ENCODE measurements around the gene CDYL.

CDYL gene

GRCh38 chr6:4903751-4904370 is 127.7 kb downstream of the CDYL start:
- DNase-seq (ENCODE audit: low read depth): no peak
- no peak overlapping the region for H3K4me3 ChIP-seq (ENCODE audit: low read depth, low read length)
- in situ Hi-C loops (cut with HindIII; ENCODE audit: low sequenced_read_pairs): no loop called here
- no peak for TF ChIP-seq CTCF (IDR thresholded peaks at IDR 0.05; ENCODE audit: low read depth, low read length, missing control alignments)

GRCh38 chr6:4904461-4905025 is 128.3 kb downstream of the CDYL start:
- in situ Hi-C loops (cut with HindIII; ENCODE audit: low sequenced_read_pairs): no loop called here
- TF ChIP-seq CTCF (IDR thresholded peaks at IDR 0.05; ENCODE audit: low read depth, low read length, missing control alignments): no peak
- no peak overlapping the region for H3K4me3 ChIP-seq (ENCODE audit: low read depth, low read length)
- DNase-seq (ENCODE audit: low read depth): no peak

- DNase-seq (ENCODE audit: low read depth): no peak
- in situ Hi-C loops (cut with HindIII; ENCODE audit: low sequenced_read_pairs): no loop called here
- H3K4me3 ChIP-seq (ENCODE audit: low read depth, low read length): no peak overlapping the region
- TF ChIP-seq CTCF (IDR thresholded peaks at IDR 0.05; ENCODE audit: low read depth, low read length, missing control alignments): no peak
Observed at GRCh38 chr6:4905826-4906225, 129.6 kb downstream of the CDYL start.

- DNase-seq (ENCODE audit: low read depth): no peak
- no peak overlapping the region for H3K4me3 ChIP-seq (ENCODE audit: low read depth, low read length)
- in situ Hi-C loops (cut with HindIII; ENCODE audit: low sequenced_read_pairs): no loop called here
- no peak for TF ChIP-seq CTCF (IDR thresholded peaks at IDR 0.05; ENCODE audit: low read depth, low read length, missing control alignments)
Observed at GRCh38 chr6:4906293-4907276, 130.4 kb downstream of the CDYL start.

- no peak overlapping the region for H3K4me3 ChIP-seq (ENCODE audit: low read depth, low read length)
- in situ Hi-C loops (cut with HindIII; ENCODE audit: low sequenced_read_pairs): no loop called here
- TF ChIP-seq CTCF (IDR thresholded peaks at IDR 0.05; ENCODE audit: low read depth, low read length, missing control alignments): no peak
- no peak for DNase-seq (ENCODE audit: low read depth)
Observed at GRCh38 chr6:4907602-4908001, 131.4 kb downstream of the CDYL start.

- in situ Hi-C loops (cut with HindIII; ENCODE audit: low sequenced_read_pairs): no loop called here
- no peak for DNase-seq (ENCODE audit: low read depth)
- no peak for TF ChIP-seq CTCF (IDR thresholded peaks at IDR 0.05; ENCODE audit: low read depth, low read length, missing control alignments)
- H3K4me3 ChIP-seq (ENCODE audit: low read depth, low read length): no peak overlapping the region
Observed at GRCh38 chr6:4908062-4908461, 131.9 kb downstream of the CDYL start.

Measured in astrocyte of the cerebellum (primary cell).